Measurements from ENCODE around the gene FBXO28.
"Not testable (repeated sequence)": the region's sequence is repeated elsewhere in the genome, so short reads cannot be mapped to it uniquely, and the experiment has no call there.

FBXO28 gene

DNA sequence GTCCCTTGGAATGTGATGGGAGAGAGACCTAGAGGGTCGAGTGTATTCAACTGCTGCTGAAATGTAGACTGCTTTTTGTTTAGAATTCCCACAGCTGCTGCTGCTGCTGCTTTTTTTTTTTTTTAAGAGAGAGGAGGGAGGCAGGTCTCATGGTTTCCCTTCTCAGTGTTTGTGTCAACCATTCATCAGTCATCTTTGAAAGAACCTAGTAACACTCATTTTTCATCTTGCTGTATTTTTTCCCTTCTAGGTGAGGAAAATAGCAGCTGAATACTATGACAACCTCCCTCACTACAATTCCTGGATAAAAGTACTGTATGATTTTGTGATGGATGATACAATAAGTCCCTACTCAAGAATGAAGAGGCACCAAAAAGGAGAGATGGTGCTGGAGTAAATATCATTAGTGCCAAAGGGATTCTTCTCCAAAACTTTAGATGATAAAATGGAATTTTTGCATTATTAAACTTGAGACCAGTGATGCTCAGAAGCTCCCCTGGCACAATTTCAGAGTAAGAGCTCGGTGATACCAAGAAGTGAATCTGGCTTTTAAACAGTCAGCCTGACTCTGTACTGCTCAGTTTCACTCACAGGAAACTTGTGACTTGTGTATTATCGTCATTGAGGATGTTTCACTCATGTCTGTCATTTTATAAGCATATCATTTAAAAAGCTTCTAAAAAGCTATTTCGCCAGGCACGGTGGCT is 78.3 kb downstream of the FBXO28 start:
- DNase-seq = no peak

DNA sequence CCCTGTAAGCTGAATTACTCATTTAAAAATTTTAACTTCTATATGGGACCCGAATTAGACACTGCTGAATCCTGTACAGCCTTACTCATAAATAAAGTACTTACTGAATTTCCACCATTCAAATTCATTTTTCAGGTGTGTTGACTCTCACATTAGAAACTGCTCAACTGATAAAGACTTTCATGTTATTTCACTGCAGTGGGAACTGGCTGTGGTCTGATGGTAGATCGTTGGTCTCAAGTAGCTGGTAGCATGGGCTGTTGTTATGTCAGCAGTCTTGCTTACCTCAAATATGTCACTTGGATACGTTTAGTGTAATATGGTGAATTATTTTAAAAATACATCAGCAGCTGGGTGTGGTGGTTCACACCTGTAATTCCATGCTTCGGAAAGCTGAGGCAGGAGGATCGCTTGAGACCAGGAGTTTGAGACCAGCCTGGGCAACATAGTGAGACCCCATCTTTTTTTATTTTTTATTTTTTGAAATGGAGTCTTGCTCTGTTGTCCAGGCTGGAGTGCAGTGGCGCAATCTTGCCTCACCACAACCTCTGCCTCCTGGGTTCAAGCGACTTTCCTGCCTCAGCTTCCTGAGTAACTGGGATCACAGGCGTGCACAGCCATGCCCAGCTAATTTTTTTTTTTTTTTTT is 79.5 kb downstream of the FBXO28 start:
- DNase-seq = no peak

DNA sequence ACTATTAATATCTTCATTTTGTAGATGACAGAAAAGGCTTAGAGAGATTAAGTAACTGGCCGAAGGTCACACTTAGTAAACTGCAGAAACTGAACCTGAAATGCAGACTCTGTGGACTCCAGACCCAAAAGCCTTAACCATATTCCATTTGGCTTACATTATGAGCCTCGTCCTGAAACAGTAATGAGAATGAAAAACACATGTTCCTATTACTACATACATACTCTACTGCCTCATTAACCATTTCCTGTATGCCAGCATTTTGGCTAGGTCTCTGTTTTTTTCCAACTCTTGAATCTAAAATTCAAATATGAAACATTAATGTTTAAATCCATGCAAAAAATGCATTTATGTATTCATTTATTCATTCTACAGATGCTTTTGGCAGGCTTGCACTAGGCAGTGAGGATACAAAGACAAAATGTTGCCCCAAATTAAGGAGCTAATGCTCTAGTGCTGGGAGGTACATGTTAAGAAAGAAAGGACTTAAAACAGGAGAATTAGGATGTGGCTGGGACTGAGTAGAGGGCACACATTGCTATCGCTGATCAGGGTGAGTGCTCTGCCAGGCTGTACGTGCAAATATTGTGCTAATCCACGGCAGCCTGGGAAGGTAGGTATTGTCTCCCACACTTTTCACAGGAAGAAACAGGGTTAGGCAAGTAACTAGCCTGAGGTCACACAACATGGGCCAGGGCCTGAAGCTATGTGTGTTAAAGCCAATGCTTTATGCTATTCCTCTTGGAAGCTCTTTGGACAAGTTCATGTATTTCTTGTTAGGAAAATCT is 83.1 kb downstream of the FBXO28 start:
- no peak for DNase-seq

DNA sequence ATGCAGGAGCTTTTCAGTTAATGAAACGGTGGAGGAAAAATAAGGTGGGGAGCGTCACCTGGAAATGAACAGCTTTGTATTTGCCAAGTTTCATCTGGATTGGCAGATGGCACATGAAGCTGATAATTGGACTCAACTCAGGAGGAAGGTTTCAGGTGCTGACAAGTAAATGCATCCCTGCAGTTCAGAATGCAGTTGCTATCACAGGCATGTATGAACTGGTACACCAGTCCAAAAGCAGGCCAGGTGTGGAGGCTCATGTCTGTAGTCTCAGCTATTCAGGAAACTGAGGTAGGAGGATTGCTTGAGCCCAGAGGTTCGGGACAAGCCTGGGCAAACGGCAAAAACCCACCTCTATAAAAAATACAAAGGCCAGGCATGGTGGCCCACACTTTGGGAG is 84.7 kb downstream of the FBXO28 start:
- DNase-seq = no peak

DNA sequence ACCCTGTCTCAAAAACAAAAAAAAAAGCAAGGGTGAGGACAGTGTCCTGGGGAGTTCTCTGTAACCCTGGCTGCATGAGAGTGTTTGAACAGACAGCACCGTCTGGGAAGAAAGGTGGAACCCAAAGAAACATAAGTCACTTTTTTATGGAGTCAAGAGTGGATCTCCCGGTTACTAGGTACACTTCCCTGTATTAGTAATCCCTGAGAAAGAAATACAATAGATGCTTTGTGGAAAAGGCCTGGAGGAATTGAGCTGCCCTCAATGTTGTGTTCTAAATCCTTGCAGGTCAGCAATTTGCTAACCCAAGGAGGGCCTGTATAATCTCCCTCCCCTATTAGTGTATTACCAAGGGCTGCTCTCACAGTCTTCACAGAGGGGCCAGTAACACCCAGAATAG is 85.8 kb downstream of the FBXO28 start:
- DNase-seq = no peak

DNA sequence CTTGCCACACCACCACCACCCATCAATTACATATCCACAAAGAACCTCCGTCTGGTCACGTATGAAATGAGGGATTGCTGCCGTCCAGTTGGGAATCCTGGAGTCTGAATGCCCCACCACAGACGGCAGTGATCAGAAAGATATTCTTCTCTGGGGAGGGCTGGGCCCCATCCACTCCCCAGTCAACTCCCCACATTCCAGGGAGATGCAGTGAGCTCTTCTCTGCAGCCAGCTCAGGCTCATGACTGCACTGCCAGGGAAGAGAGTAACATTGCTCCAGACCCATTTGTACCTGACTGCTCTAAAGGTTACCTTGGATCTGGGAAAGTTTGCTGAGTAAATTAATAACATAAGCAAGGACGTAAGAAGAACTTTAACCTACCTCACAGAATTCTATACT is 87.5 kb downstream of the FBXO28 start:
- DNase-seq = no peak

DNA sequence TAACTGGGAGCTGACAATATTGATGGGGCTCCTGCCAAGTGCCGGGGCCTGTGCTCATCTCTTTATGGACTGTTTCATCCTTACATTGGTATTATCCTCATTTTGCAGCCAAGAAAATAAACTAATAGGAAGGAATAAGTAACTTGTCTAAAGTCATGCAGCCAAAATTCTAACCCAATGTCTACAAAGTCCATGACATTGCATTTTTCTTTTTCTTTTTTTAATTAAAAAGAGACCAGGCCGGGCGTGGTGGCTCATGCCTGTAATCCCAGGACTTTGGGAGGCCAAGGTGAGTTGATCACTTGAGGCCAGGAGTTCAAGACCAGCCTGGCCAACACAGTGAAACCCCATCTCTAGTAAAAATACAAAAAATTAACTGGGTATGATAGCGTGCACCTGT is 87.9 kb downstream of the FBXO28 start:
- DNase-seq = no peak

DNA sequence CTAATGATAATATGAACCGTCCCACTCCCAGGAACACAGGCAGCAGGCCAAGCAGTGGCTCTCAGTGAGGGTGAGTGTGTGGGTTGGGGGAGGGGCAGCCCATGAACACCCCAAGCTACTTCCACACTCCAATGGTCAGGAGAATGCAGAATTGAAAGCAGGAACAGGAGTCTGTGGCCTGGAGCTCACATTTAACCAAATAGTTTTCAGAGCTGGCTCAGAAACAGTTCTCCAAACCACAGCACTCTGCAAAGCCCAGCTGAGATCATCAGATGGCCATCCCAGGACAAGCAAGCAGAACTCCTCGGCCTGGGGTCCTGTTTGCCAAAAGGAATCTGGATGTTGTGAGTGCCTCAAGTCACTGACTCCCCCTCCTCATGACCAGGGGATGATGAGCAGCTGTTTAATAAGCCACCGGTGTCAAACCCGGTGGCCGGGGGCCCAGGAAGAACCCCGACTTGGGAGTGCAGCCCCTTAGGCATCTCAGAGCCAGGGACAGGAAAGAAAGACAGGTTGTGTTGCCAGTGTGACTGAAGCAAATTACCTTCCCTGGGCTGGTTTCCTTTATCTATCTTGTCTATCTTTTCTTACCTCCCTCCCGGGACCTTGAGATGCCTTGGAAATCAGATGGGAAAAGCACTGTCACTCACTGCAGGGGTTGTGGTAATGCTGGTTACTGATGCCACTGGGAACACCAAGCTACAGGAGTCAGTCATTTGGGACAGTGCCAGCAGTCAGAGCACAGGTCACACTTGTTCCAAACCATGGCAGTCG is 89.5 kb downstream of the FBXO28 start:
- no peak for DNase-seq

DNA sequence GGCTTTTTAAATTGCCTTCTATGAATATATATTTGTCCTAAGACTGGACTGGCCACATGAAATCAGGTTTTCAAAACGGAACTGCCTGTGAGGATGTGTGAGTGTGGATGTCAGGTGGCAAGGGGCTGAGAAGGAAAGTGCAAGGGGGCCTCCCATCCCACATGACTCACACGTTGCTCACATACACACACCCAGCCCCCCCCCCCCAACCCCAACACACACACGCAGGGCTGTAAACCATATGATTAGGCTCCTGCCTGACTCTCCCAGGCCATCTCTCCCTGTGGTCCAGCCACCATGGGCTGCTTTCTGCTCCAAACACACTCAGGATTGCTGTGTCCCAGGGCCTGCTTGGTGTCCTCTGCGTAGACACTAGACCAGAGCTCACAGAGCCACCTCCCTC is 91.5 kb downstream of the FBXO28 start:
- DNase-seq = no peak

DNA sequence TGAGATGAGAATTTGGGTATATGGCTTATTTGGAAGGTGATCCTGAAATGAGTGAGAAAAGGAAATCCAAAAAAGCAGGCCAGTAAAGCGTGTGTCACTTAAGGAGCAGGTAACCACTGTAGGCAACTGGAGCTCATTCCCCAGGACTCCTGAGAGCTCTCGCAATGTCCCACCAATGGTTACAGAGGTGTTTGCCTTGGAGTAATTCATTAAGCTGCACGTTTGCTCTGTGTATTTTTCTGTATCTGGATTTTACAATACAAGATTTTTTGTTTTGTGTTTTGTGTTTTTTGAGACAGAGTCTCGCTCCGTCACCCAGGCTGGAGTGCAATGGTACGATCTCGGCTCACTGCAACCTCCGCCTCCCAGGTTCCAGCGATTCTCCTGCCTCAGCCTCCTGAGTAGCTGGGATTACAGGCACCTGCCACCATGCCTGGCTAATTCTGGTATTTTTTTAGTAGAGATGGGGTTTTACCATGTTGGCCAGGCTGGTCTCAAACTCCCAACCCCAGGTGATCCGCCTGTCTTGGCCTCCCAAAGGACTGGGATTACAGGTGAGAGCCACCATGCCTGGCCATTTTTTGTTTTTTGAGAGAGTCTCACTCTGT is 92.1 kb downstream of the FBXO28 start:
- DNase-seq = not testable (repeated sequence)

DNA sequence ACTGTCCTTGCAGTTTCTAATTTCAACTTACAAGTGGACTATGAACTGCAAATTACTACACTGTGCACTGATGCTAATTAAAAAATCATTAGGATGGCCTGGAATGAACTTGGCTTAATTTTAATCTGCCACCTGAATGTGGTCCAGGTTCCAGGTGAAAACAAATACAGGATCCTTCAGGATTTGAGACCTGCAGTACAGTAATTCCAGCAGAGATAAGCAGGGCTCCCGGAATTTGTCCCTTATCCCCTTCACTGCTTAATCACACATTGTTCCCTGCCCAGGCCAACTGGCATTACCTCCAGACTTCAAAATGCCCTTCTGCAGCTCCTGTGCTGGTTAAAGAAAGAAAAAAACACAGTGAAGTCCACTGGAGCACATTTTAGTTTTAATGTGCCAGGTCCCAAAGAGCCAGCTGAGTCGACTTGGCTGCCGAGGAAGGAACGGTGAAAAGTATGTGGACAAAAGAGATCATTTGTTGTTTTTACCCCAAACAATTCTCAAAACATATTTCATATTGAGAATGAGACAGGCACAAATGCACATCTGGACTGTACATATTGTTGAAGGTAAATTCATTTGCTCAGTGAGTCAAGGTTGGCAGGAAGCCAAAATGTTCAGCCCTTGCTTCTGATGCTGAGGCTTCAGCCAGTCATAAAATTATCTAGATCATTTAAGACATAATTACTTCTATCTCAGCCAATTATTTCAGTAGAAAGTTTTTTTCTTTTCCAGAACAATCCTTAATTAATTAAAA is 97.5 kb downstream of the FBXO28 start:
- peak; percentile 13 for DNase-seq
